H1 (cell line): ENCODE measurements around the gene ZSCAN22. TPM values are rescaled to one million over a fixed set of nuclear protein-coding genes. Genes with fewer than 3 reads are reported as not detected.

ENCODE experiments used
- CTCF ChIA-PET: fragments of 300-600 bp; sonication (Branson Sonifier 250); formaldehyde crosslinking; loops from one replicate; lab custom pipeline; 2021; ENCODE audit not compliant: partially characterized antibody; lab: Charles Lee
- POLR2A ChIA-PET: fragments of 300-600 bp; sonication (Branson Sonifier 250); formaldehyde crosslinking; loops from one replicate; lab custom pipeline; 2021; ENCODE audit warnings: inconsistent platforms; ENCODE audit not compliant: partially characterized antibody; lab: Charles Lee
- DNase-seq, 2 experiments: peaks; one replicate each; pipeline versions ENCODE4 v3.0.0 to v3.0.0-alpha.2; 2010 to 2022; ENCODE audit warnings: low spot score in 2 of 2, low read depth in 1 of 2, mixed read lengths in 1 of 2
- FAIRE-seq: peaks from 2 replicates; lab custom pipeline; 2011; peaks lifted over from hg19 to GRCh38; lab: Jason Lieb, UNC
- H2AFZ ChIP-seq: 2 replicates; pipeline ENCODE4 v1.8.1; 2012; ENCODE audit warnings: low read length, inconsistent platforms
- H2AK5ac ChIP-seq: 2 replicates; pipeline ENCODE4 v1.6.1; 2013; ENCODE audit warnings: low read depth, low read length
- H2BK120ac ChIP-seq: replicated peaks from 2 replicates; pipeline ENCODE3; 2013; ENCODE audit warnings: low read depth, low read length, inconsistent platforms
- H2BK12ac ChIP-seq: 2 replicates; pipeline ENCODE4 v1.6.1; 2013; ENCODE audit warnings: low read depth, low read length
- H2BK15ac ChIP-seq: 2 replicates; pipeline ENCODE4 v1.6.1; 2013; ENCODE audit warnings: low read length
- H2BK20ac ChIP-seq: 2 replicates; pipeline ENCODE4 v1.6.1; 2013; ENCODE audit warnings: low read length
- H2BK5ac ChIP-seq: 2 replicates; pipeline ENCODE4 v1.6.1; 2013; ENCODE audit warnings: low read depth, low read length
- H3K14ac ChIP-seq: 2 replicates; pipeline ENCODE4 v1.6.1; 2013; ENCODE audit warnings: inconsistent platforms; ENCODE audit not compliant: insufficient read length
- H3K18ac ChIP-seq: 2 replicates; pipeline ENCODE4 v1.6.1; 2013; ENCODE audit warnings: low read length; ENCODE audit errors: extremely low read depth
- H3K23ac ChIP-seq: 2 replicates; pipeline ENCODE4 v1.6.1; 2013; ENCODE audit warnings: inconsistent platforms; ENCODE audit not compliant: insufficient read length
- H3K23me2 ChIP-seq: 2 replicates; pipeline ENCODE4 v1.6.1; 2013; ENCODE audit warnings: low read depth, low read length
- H3K27ac ChIP-seq: 2 replicates; pipeline ENCODE4 v1.6.1; 2011; ENCODE audit warnings: low read depth, low read length, inconsistent platforms
- H3K27me3 ChIP-seq, 4 experiments: replicated peaks in 1 of 4; 1 replicate in 1 of 4; 2 replicates in 3 of 4; pipeline versions ENCODE4 v1.6.1 to v1.8.1; 2011 to 2013; ENCODE audit warnings: low read length in 3 of 4, mild to moderate bottlenecking in 3 of 4, inconsistent platforms in 2 of 4, mixed read lengths in 2 of 4, moderate library complexity in 1 of 4; ENCODE audit not compliant: control insufficient read depth in 3 of 4, insufficient read depth in 3 of 4; ENCODE audit errors: extremely low read depth in 1 of 4
- H3K36me3 ChIP-seq, 4 experiments: 2 replicates each; pipeline versions ENCODE4 v1.6.1 to v1.8.1; 2011 to 2013; ENCODE audit warnings: mild to moderate bottlenecking in 4 of 4, low read length in 3 of 4, moderate library complexity in 2 of 4, control low read depth in 1 of 4, inconsistent platforms in 1 of 4; ENCODE audit not compliant: insufficient read depth in 4 of 4, control insufficient read depth in 2 of 4
- H3K4ac ChIP-seq: replicated peaks from 2 replicates; pipeline ENCODE3; 2013; ENCODE audit warnings: low read length, low read depth, mixed read lengths, inconsistent platforms; ENCODE audit not compliant: insufficient read length
- H3K4me1 ChIP-seq, 4 experiments: replicated peaks in 1 of 4; 1 replicate in 1 of 4; 2 replicates in 3 of 4; pipeline versions ENCODE4 v1.6.1 to v1.8.1; 2011 to 2013; ENCODE audit warnings: low read length in 3 of 4, inconsistent platforms in 2 of 4, mixed read lengths in 1 of 4; ENCODE audit not compliant: insufficient read depth in 4 of 4, control insufficient read depth in 3 of 4
- H3K4me2 ChIP-seq, 2 experiments: 2 replicates each; pipeline versions ENCODE4 v1.6.1 to v1.8.1; 2011 to 2013; ENCODE audit warnings: low read depth in 2 of 2, low read length in 2 of 2, control low read depth in 1 of 2, inconsistent platforms in 1 of 2, mild to moderate bottlenecking in 1 of 2; ENCODE audit not compliant: insufficient read depth in 1 of 2
- H3K4me3 ChIP-seq, 4 experiments: fragments of 200-600, 300-600 bp in 1 of 4; sonication (generic), shearing (Covaris generic), sonication (Bioruptor Twin) in 1 of 4; 2 replicates each; pipeline versions ENCODE4 v1.5.1 to v1.8.1; 2011 to 2016; ENCODE audit warnings: low read length in 4 of 4, low read depth in 3 of 4, control low read depth in 2 of 4, inconsistent platforms in 2 of 4, mild to moderate bottlenecking in 2 of 4, mixed read lengths in 1 of 4, moderate library complexity in 1 of 4; ENCODE audit not compliant: insufficient read depth in 2 of 4; ENCODE audit errors: extremely low read depth in 1 of 4
- H3K56ac ChIP-seq: replicated peaks from 2 replicates; pipeline ENCODE3; 2013; ENCODE audit warnings: low read depth, mild to moderate bottlenecking, mixed read lengths, low read length, inconsistent platforms; ENCODE audit not compliant: insufficient read length
- H3K79me1 ChIP-seq: 2 replicates; pipeline ENCODE4 v1.6.1; 2013; ENCODE audit warnings: low read depth, low read length, control low read depth
- H3K79me2 ChIP-seq, 2 experiments: 2 replicates each; pipeline versions ENCODE4 v1.6.1 to v1.8.1; 2012 to 2013; ENCODE audit warnings: low read length in 2 of 2, mild to moderate bottlenecking in 2 of 2, inconsistent platforms in 1 of 2; ENCODE audit not compliant: insufficient read depth in 2 of 2, control insufficient read depth in 1 of 2
- H3K9ac ChIP-seq, 4 experiments: replicated peaks in 1 of 4; 1 replicate in 1 of 4; 2 replicates in 3 of 4; pipeline versions ENCODE4 v1.6.1 to v1.8.1; 2011 to 2013; ENCODE audit warnings: low read depth in 3 of 4, low read length in 3 of 4, control low read depth in 2 of 4, mild to moderate bottlenecking in 2 of 4, moderate library complexity in 2 of 4, inconsistent platforms in 1 of 4; ENCODE audit errors: extremely low read depth in 1 of 4
- H3K9me3 ChIP-seq, 2 experiments: 2 replicates each; pipeline versions ENCODE4 v1.6.1 to v1.8.1; 2012 to 2013; ENCODE audit warnings: mild to moderate bottlenecking in 2 of 2, moderate library complexity in 2 of 2, control low read depth in 1 of 2, inconsistent platforms in 1 of 2, low read depth in 1 of 2, low read length in 1 of 2, mixed read lengths in 1 of 2; ENCODE audit not compliant: insufficient read depth in 2 of 2
- H4K20me1 ChIP-seq, 2 experiments: replicated peaks in 1 of 2; 2 replicates each; pipeline versions ENCODE3 to v1.8.1; 2011 to 2013; ENCODE audit warnings: inconsistent platforms in 2 of 2, low read length in 2 of 2, mild to moderate bottlenecking in 1 of 2; ENCODE audit not compliant: insufficient read depth in 2 of 2, control insufficient read depth in 1 of 2
- H4K5ac ChIP-seq: 2 replicates; pipeline ENCODE4 v1.6.1; 2013; ENCODE audit warnings: low read length, low read depth, mixed read lengths, inconsistent platforms; ENCODE audit not compliant: insufficient read length
- H4K8ac ChIP-seq: 2 replicates; pipeline ENCODE4 v1.8.0; 2013; ENCODE audit warnings: mild to moderate bottlenecking, moderate library complexity, low read length, inconsistent platforms; ENCODE audit not compliant: insufficient read depth; ENCODE audit errors: extremely low read depth
- H4K91ac ChIP-seq: replicated peaks from 2 replicates; pipeline ENCODE3; 2013; ENCODE audit warnings: low read length, mixed read lengths, inconsistent platforms; ENCODE audit not compliant: insufficient read length
- HDAC2 ChIP-seq, 2 experiments: fragments of 300-600 bp in 1 of 2; sonication (generic) in 1 of 2; IDR thresholded peaks; 2 replicates each; pipeline ENCODE4 v1.6.1; 2011 to 2012; ENCODE audit warnings: low read depth in 2 of 2, low read length in 2 of 2, mild to moderate bottlenecking in 2 of 2, moderate library complexity in 2 of 2, borderline replicate concordance in 1 of 2, inconsistent platforms in 1 of 2
- SAP30 ChIP-seq: fragments of 300-600 bp; sonication (generic); IDR thresholded peaks from 2 replicates; pipeline ENCODE4 v1.7.1; 2012; ENCODE audit warnings: low read length, moderate library complexity, mild to moderate bottlenecking, inconsistent platforms; ENCODE audit not compliant: insufficient read depth, insufficient replicate concordance
- SIN3A ChIP-seq, 2 experiments: IDR thresholded peaks in 1 of 2; conservative IDR thresholded peaks in 1 of 2; 2 replicates each; pipeline ENCODE4 v1.6.1; 2011 to 2012; ENCODE audit warnings: low read length in 2 of 2, improper control_type of control experiment in 1 of 2, low read depth in 1 of 2, mild to moderate bottlenecking in 1 of 2
- WGBS, 2 experiments: shearing (Covaris generic) in 1 of 2; methylation state at CpG; one replicate each; pipeline versions ENCODE4 v1.1.6 to v1.1.7; 2013 to 2015; ENCODE audit warnings: low lambda C conversion rate in 2 of 2, mixed read lengths in 2 of 2, inconsistent platforms in 1 of 2, low coverage in 1 of 2, missing lambda C conversion rate in 1 of 2; ENCODE audit not compliant: insufficient replicate concordance in 2 of 2, insufficient coverage in 1 of 2, insufficient read length in 1 of 2; ENCODE audit errors: extremely low coverage in 1 of 2, missing lambda C conversion rate in 1 of 2; 5-methylcytosine and 5-hydroxymethylcytosine counted together
- polyA plus RNA-seq, 7 experiments: library from polyadenylated mRNA; depleted of rRNA in 3 of 7; stranded (reverse) in 5 of 7; unstranded in 2 of 7; fragments of >200 nt in 5 of 7; fragments of 200-250 nt in 2 of 7; gene quantifications; 1 replicate in 5 of 7; 2 replicates in 1 of 7; 4 replicates in 1 of 7; pipeline versions ENCODE4 v1.2.1 to v1.2.3, GENCODE V29; 2011 to 2013; ENCODE audit warnings: missing spikeins in 2 of 7, mixed read lengths in 2 of 7
- total RNA-seq: library from RNA; stranded (reverse); fragmentation: NEBNext Ultra II Directional; extraction: Animal tissue kit (Norgen Biotek cat#: 25700); gene quantifications from 2 replicates; pipeline ENCODE4 v1.2.1, GENCODE V29; 2021
- TF ChIP-seq, protein P1 (sequence below): IDR thresholded peaks from 2 replicates; pipeline ENCODE4 v1.6.1; 2012; ENCODE audit warnings: inconsistent platforms
- TF ChIP-seq, protein P2 (sequence below): IDR thresholded peaks from 2 replicates; pipeline ENCODE4 v1.6.1; 2012; ENCODE audit warnings: inconsistent platforms

ZSCAN22 gene
- total and polyA plus RNA-seq, 2 of the 8 experiments (the other 6 are each of a cell fraction or from before 2014, with no cell fraction given) = 3.2 to 3.3 TPM

DNA sequence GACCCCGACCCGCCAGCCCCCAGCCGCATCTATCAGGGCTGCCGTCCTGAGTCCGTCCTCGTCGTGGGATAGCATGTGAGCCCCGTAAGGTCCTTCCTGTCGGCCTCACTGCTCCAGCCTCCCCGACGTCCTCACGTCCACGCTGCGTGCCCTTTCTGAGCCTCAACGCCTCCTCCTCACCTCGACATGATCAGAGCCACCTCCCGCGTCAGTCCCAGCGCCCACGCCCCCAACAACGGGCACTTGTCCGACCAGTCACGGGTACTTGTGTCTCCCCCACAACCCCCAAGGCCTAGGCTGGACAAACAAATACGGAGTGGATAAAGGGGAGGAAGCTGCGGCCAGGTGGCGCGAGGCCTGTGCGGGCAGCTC, 35.1 kb downstream of the ZSCAN22 start:
- CTCF ChIA-PET = interaction anchor here (0.9 to 2.0 kb wide), 8 partner anchors 9 to 138 kb away, joined by 3 to 5 read pairs (median 4); no protein-coding TSS in a partner anchor
- Histone ChIP-seq H3K14ac (no peak overlapping the region), H3K9ac (peak overlapping the region; percentile 65 to 96 (median 95)), H2BK5ac (peak overlapping the region; percentile 99), H3K79me1 (no peaks in the 10 kb centered on the region), H3K79me2 (no peaks in the 10 kb centered on the region), H3K36me3 (peaks cover 0 to 2% (median 0%) of the 10 kb centered on the region in 4 experiments; a peak in 2 of 8 replicates), H3K4ac (peak overlapping the region; percentile 32), H4K20me1 (no peaks in the 10 kb centered on the region), H3K56ac (peak overlapping the region; percentile 86), H4K5ac (peak overlapping the region; percentile 92), H2BK12ac (peak overlapping the region; percentile 92), H4K8ac (peak overlapping the region; percentile 99), H2BK120ac (no peak overlapping the region), H3K23ac (no peak overlapping the region), H3K18ac (peak overlapping the region; percentile 99), H3K27ac (peak overlapping the region; percentile 82), H2AK5ac (no peak overlapping the region; the same call in 1 of the 2 replicates), H2AFZ (peak overlapping the region; percentile 88; the same call in 1 of the 2 replicates), H3K27me3 (no peaks in the 10 kb centered on the region), H3K23me2 (peaks cover 5% of the 10 kb centered on the region), H4K91ac (peak overlapping the region; percentile 97), H2BK15ac (peak overlapping the region; percentile 76; the same call in 1 of the 2 replicates), H2BK20ac (peak overlapping the region; percentile 27; the same call in 1 of the 2 replicates), H3K4me2 (peak overlapping the region; percentile 73 to 94), H3K4me3 (peak overlapping the region; percentile 80 to 97 (median 96)), H3K4me1 (peaks cover 0 to 8% (median 5%) of the 10 kb centered on the region in 4 experiments; a peak in 4 of 7 replicates), H3K9me3 (no peaks in the 10 kb centered on the region)
- FAIRE-seq (no peak), DNase-seq (no peak)
- POLR2A ChIA-PET = interaction anchor here (0.9 to 7.8 kb wide), 20 partner anchors 9 to 211 kb away, joined by 3 to 102 read pairs (median 5); partner anchors contain the start of genes A1BG, CHMP2A, RNF225 and RPS5
- peak; percentile 90 for TF ChIP-seq SAP30
- TF ChIP-seq, protein P1, sequence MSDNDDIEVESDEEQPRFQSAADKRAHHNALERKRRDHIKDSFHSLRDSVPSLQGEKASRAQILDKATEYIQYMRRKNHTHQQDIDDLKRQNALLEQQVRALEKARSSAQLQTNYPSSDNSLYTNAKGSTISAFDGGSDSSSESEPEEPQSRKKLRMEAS = peak; percentile 91
- TF ChIP-seq, protein P2, sequence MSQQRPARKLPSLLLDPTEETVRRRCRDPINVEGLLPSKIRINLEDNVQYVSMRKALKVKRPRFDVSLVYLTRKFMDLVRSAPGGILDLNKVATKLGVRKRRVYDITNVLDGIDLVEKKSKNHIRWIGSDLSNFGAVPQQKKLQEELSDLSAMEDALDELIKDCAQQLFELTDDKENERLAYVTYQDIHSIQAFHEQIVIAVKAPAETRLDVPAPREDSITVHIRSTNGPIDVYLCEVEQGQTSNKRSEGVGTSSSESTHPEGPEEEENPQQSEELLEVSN = peak; percentile 74
- TF ChIP-seq HDAC2 (IDR thresholded peaks at IDR 0.05; ENCODE audit: borderline replicate concordance in 1 of 2, low read depth in 2 of 2, low read length in 2 of 2) = 0 out of 4 replicates have a peak, but pooled peaks of 1 of the 2 experiments have one; percentile 82
- TF ChIP-seq SIN3A (conservative IDR thresholded peaks at IDR 0.05 in 1 of 2, IDR thresholded peaks at IDR 0.05 in 1 of 2; ENCODE audit: low read depth in 1 of 2, low read length in 2 of 2) = no peak
- 6% methylated on average over 27 of the region's 28 CpGs; no CpG with 5 or more reads in 1 of the 2 experiments for WGBS, 2 experiments
